Keratinocyte (primary cell): Measurements from ENCODE around the gene UBE2J2. TPM values are rescaled to one million over a fixed set of nuclear protein-coding genes. Genes with fewer than 3 reads are reported as not detected.
A peak's percentile ranks its signal among the peaks of the same experiment; 100 is the strongest.

ENCODE experiments used
- DNase-seq: peaks from one replicate; pipeline ENCODE4 v3.0.0-alpha.2; 2011; ENCODE audit warnings: low read depth, missing footprints, low spot score
- FAIRE-seq: peaks from 2 replicates; lab custom pipeline; 2011; peaks lifted over from hg19 to GRCh38; lab: Jason Lieb, UNC
- H2AFZ ChIP-seq: 2 replicates; pipeline ENCODE4 v1.6.0; 2012; ENCODE audit warnings: low read length, control low read depth, inconsistent platforms; ENCODE audit not compliant: control insufficient read depth
- H3K27ac ChIP-seq: 2 replicates; pipeline ENCODE4 v1.5.1; 2011; ENCODE audit warnings: low read length; ENCODE audit not compliant: control insufficient read depth, insufficient read depth
- H3K27me3 ChIP-seq: 3 replicates; pipeline ENCODE4 v1.6.0; 2011; ENCODE audit warnings: low read length; ENCODE audit not compliant: control insufficient read depth, insufficient read depth; ENCODE audit errors: extremely low read depth
- H3K36me3 ChIP-seq, 2 experiments: 2 replicates in 1 of 2; 3 replicates in 1 of 2; pipeline ENCODE4 v1.5.1; 2011; ENCODE audit warnings: low read length in 2 of 2, mild to moderate bottlenecking in 1 of 2; ENCODE audit not compliant: control insufficient read depth in 2 of 2, insufficient read depth in 2 of 2; ENCODE audit errors: extremely low read depth in 1 of 2
- H3K4me1 ChIP-seq: 3 replicates; pipeline ENCODE4 v1.5.1; 2011; ENCODE audit warnings: low read length; ENCODE audit not compliant: control insufficient read depth, insufficient read depth; ENCODE audit errors: extremely low read depth
- H3K4me2 ChIP-seq: 3 replicates; pipeline ENCODE4 v1.6.0; 2011; ENCODE audit warnings: low read depth, low read length; ENCODE audit not compliant: control insufficient read depth, insufficient read depth; ENCODE audit errors: extremely low read depth
- H3K4me3 ChIP-seq, 3 experiments: fragments of 200-600 bp in 1 of 3; sonication (generic) in 1 of 3; 2 replicates in 2 of 3; 3 replicates in 1 of 3; pipeline ENCODE4 v1.5.1; 2011 to 2016; ENCODE audit warnings: low read length in 3 of 3, mild to moderate bottlenecking in 3 of 3, control low read depth in 2 of 3, inconsistent platforms in 1 of 3, low read depth in 1 of 3, mixed read lengths in 1 of 3, mixed run types in 1 of 3, moderate library complexity in 1 of 3; ENCODE audit not compliant: control insufficient read depth in 2 of 3, insufficient read depth in 2 of 3; ENCODE audit errors: extremely low read depth in 1 of 3
- H3K79me2 ChIP-seq: 2 replicates; pipeline ENCODE4 v1.6.0; 2012; ENCODE audit warnings: low read length; ENCODE audit not compliant: control insufficient read depth, insufficient read depth
- H3K9ac ChIP-seq: 3 replicates; pipeline ENCODE4 v1.6.0; 2011; ENCODE audit warnings: low read length; ENCODE audit not compliant: control insufficient read depth, insufficient read depth; ENCODE audit errors: extremely low read depth
- H3K9me1 ChIP-seq: 3 replicates; pipeline ENCODE4 v1.6.0; 2011; ENCODE audit warnings: low read length; ENCODE audit not compliant: control insufficient read depth, insufficient read depth; ENCODE audit errors: extremely low read depth
- H3K9me3 ChIP-seq: 2 replicates; pipeline ENCODE4 v1.5.1; 2012; ENCODE audit warnings: low read depth, low read length; ENCODE audit not compliant: control insufficient read depth
- H4K20me1 ChIP-seq: 3 replicates; pipeline ENCODE4 v1.6.0; 2011; ENCODE audit warnings: low read length; ENCODE audit not compliant: control insufficient read depth, insufficient read depth; ENCODE audit errors: extremely low read depth
- EZH2 ChIP-seq: IDR thresholded peaks from one replicate; pipeline ENCODE4 v1.6.1; 2012; ENCODE audit warnings: inconsistent platforms, mild to moderate bottlenecking, low read length, moderate library complexity
- dilution Hi-C: fragments of 300-500 bp; cut with MboI; formaldehyde crosslinking; loops from one replicate; pipeline ENCODE4 v1.7.0; 2020; ENCODE audit warnings: low sequenced_read_pairs; ENCODE audit not compliant: extremely low pct_ligation_motif_present
- polyA plus RNA-seq, 5 experiments: library from polyadenylated mRNA; depleted of rRNA in 3 of 5; stranded (reverse) in 3 of 5; stranded (forward) in 1 of 5; unstranded in 1 of 5; fragments of >200 nt; gene quantifications; 1 replicate in 1 of 5; 2 replicates in 3 of 5; 3 replicates in 1 of 5; pipeline versions ENCODE4 v1.2.1 to v1.2.3, GENCODE V29; 2011 to 2012; ENCODE audit warnings: missing spikeins in 2 of 5, low read depth in 1 of 5, low replicate concordance in 1 of 5
- TF ChIP-seq, protein P1 (sequence below), 3 experiments: IDR thresholded peaks in 1 of 3; conservative IDR thresholded peaks in 1 of 3; optimal IDR thresholded peaks in 1 of 3; 2 replicates in 2 of 3; 3 replicates in 1 of 3; pipeline versions ENCODE3 to v1.5.1; 2011; ENCODE audit warnings: low read length in 3 of 3, mild to moderate bottlenecking in 3 of 3, moderate library complexity in 2 of 3, control low read depth in 1 of 3, inconsistent platforms in 1 of 3; ENCODE audit not compliant: insufficient read depth in 2 of 3; ENCODE audit errors: extremely low read depth in 1 of 3

UBE2J2 gene
- polyA plus RNA-seq, 1 donor (not counting 4 experiments of a cell fraction or from before 2014, with no cell fraction given) = 27.0 TPM

DNA sequence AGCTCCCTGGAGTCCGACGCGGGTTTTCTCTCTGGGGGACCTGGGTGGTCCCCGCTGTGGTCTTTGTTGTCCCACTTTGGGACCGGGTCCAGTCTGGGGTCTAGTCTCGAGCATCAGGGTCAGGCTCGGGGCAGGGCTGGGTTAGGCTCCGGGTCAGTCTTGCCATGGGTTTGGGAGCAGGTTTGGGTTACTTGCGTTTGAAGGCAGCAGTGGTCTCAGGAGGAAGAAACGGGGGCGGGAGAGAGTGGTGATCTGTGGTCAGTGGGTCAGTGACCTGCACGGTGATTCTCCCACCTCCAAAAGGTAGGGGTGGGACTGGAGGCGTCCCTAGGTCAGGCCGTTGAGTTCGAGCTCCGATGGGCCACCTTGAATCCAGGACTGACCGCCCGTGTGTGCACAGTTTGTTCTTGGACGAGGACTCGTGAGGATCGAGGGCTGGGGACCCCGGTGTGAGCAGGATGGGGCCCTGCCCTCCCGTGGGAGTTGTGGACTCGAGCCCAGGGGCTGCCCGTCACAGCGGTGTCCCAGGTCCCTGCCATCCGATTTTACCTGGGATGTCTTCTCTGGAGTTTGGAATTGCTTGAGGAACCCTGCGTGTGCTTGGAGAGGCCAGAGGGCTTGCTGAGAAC lies 39.4 kb downstream of the UBE2J2 start:
- Histone ChIP-seq H4K20me1 (no peaks in the 10 kb centered on the region), H3K9me3 (peaks cover 4% of the 10 kb centered on the region), H3K79me2 (peaks cover 40% of the 10 kb centered on the region), H3K36me3 (peaks cover 0 to 12% of the 10 kb centered on the region in 2 experiments), H3K27me3 (no peaks in the 10 kb centered on the region), H3K9ac (no peak overlapping the region), H3K4me3 (no peak overlapping the region), H3K4me1 (peaks cover 21% of the 10 kb centered on the region), H3K9me1 (no peaks in the 10 kb centered on the region), H3K4me2 (no peak overlapping the region), H2AFZ (no peak overlapping the region), H3K27ac (no peak overlapping the region)
- DNase-seq = no peak
- FAIRE-seq = no peak
- dilution Hi-C loops = no loop called here
- TF ChIP-seq EZH2 = no peak
- TF ChIP-seq, protein P1, sequence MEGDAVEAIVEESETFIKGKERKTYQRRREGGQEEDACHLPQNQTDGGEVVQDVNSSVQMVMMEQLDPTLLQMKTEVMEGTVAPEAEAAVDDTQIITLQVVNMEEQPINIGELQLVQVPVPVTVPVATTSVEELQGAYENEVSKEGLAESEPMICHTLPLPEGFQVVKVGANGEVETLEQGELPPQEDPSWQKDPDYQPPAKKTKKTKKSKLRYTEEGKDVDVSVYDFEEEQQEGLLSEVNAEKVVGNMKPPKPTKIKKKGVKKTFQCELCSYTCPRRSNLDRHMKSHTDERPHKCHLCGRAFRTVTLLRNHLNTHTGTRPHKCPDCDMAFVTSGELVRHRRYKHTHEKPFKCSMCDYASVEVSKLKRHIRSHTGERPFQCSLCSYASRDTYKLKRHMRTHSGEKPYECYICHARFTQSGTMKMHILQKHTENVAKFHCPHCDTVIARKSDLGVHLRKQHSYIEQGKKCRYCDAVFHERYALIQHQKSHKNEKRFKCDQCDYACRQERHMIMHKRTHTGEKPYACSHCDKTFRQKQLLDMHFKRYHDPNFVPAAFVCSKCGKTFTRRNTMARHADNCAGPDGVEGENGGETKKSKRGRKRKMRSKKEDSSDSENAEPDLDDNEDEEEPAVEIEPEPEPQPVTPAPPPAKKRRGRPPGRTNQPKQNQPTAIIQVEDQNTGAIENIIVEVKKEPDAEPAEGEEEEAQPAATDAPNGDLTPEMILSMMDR (optimal IDR thresholded peaks at IDR 0.05 in 1 of 3, IDR thresholded peaks at IDR 0.05 in 1 of 3, conservative IDR thresholded peaks at IDR 0.05 in 1 of 3; ENCODE audit: extremely low read depth in 1 of 3, insufficient read depth in 2 of 3, low read length in 3 of 3) = no peak

DNA sequence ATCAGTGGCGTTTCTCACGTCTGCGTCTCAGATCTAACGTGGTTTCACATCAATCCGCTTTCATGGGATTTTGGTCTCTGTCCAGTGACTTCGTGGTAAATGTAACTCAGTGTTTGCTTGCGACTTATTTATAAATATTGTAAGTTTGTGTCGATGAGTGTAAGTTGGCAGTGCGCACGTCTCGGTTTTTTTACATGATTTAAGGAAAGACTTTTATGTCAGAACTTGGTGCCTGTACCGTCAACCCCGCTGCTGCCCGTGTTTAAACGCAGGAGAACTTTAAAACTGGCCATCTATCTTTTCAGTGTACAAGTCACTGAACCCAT lies 40.1 kb downstream of the UBE2J2 start:
- FAIRE-seq = peak; percentile 26
- TF ChIP-seq, protein P1 (optimal IDR thresholded peaks at IDR 0.05 in 1 of 3, IDR thresholded peaks at IDR 0.05 in 1 of 3, conservative IDR thresholded peaks at IDR 0.05 in 1 of 3; ENCODE audit: extremely low read depth in 1 of 3, insufficient read depth in 2 of 3, low read length in 3 of 3) = no peak
- no peak for TF ChIP-seq EZH2
- Histone ChIP-seq H4K20me1 (no peaks in the 10 kb centered on the region), H3K4me3 (no peak overlapping the region), H3K4me1 (peaks cover 17% of the 10 kb centered on the region), H3K9ac (no peak overlapping the region), H3K4me2 (no peak overlapping the region), H3K27ac (no peak overlapping the region), H2AFZ (no peak overlapping the region), H3K27me3 (no peaks in the 10 kb centered on the region), H3K79me2 (peaks cover 47% of the 10 kb centered on the region), H3K9me1 (no peaks in the 10 kb centered on the region), H3K9me3 (peaks cover 4% of the 10 kb centered on the region), H3K36me3 (peaks cover 4 to 18% of the 10 kb centered on the region in 2 experiments)
- dilution Hi-C loops = no loop called here
- DNase-seq = no peak
